Measurements from ENCODE around the gene CDH26.

The CDH26 gene

DNA sequence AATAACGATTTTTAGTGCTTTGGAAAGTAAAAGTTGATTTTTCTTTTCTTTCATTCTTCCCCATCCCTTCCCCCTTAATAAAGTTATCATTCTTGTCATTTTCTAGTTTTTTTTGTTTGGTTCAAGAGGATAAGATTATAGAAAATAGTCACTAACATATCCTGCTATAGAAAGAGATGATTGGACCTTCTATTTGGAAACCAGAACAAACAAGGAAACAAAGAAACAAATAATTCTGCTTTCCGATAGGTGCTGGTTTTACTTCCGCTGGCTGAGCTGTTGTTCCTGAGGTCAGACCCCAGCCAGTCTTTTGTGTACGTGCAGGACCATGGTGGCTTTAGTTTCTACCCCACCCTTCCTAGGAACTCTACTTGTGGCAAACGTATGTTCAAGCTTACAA is at the start of gene CDH26:
TSS of gene CDH26 (plus strand) at position 301 of the 400 bp plus-strand sequence. CDS start 304 bp downstream, outside the sequence.
- DNase-seq, result no peak

DNA sequence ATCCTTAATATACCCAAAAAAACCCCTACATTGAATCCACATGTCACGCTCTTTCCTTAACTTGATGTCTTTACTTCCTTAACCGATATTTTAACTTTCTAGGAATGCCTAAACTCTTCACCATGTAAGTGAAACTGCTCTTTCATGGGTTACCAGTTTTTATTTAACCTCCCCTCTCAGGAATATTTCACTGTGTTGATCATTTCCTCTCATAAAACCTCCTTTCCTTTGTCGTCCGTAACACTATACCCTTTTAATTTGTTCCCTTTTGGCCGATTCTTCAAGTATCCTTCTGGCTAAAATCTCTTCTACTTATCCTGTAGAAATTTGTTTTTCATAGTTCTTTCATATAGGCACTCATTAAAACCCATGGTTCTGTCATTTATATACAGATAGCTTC is 49.4 kb upstream of the CDH26 start:
- DNase-seq, result no peak

DNA sequence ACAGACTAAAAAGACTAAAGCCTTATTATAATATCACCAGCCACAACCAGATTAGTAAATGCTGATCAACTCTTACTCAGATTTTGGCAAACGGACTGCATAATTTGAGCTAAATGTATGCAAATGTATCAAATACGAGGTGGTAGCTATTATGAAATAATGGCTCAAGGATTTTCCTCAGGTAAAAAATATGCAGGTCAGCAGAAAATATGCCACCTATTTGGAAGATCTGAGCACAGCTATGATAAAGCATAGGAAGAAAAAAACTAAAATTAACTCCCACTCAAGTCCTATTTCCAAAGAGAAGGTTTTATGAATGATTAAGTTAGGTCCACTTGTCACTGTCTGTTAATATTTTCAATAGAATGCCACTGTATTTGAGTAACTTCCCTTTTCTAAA is 47.2 kb upstream of the CDH26 start:
- no peak for DNase-seq

DNA sequence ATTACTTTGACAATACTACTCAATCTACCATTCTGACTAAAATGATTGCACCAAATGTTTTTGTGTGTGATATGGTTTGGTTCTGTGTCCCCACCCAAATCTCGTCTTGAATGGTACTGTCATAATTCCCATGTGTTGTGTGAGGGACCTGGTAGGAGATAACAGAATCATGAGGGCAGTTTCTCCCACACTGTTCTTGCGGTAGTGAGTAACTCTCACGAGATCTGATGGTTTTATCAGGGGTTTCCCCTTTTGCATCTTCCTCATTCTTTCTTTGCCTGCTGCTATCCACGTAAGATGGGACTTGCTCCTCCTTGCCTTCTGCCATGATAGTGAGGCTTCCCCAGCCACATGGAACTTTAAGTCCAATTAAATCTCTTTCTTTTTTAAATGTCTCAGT is 45.6 kb upstream of the CDH26 start:
- DNase-seq, result no peak

DNA sequence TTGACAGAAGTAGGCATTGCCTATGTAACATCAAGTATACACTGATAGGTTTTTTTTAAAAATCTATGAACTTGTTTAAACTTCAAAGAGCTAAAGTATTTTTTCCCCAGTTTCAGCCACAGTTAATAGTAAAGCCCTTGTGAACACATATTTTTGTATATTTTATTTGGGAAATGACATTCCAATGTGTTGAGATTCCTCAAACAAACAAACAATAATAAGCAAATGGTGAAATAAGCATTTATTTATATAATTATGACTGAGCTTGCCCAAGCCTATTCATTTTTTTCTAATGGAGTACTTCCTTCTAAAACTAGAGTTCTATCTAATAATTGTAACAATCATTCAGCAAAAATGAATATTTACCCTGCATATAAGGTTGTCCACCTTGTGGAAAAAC is 37.3 kb upstream of the CDH26 start:
- DNase-seq, result no peak

DNA sequence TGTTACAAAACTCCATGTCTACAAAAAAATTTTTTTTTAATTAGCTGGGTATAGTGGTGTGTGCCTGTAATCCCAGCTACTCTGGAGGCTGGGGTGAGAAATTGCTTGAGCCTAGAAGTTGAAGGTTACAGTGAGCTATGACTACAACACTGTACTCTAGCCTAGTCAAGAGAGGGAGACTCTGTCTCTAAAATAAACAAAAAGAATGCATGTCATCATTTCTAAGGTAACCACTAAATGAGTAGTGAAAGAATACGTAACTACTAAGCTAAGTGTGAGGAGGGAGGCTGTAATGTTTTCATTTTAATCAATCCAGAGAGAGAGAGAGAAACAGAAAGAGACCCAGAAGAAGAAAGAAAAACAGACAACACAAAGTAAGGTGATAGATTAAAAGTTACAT is 34.7 kb upstream of the CDH26 start:
- DNase-seq, result no peak

DNA sequence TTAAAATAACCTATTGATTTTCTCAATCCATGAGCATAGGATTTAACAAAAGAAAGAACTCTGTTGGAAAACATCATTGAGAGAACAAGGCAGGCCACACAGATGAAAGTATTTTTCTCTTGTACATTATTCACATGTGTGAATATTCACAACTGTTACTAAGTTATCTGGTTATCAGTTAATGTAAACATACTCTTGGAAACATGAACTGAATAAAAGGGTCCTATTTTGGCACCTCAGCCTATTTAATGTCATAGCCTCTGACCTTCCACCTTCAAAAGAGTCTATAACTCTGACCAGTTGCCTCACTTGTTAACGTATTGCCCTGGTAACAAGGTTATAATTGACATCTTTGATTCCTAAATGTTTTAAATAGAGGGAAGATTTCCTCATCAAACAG is 32.9 kb upstream of the CDH26 start:
- no peak for DNase-seq

DNA sequence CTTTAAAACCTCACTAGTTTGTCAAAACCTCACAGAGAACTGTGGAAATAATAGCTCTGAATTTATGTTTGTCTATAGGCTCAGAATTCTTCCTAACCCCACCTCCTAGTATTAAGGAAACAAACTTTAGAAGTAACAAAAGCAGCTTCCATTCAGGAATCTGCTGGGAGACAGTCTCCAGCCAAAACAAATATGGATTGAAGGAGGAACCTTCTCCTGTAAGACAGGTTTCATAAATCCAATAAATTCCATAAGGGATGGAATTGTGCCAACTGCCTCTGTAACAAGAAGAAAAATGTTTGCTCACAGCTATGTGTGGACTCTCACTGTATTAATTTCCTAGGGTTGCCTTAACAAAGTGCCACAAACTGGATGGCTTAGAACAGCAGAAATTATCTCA is 32.3 kb upstream of the CDH26 start:
- no peak for DNase-seq

DNA sequence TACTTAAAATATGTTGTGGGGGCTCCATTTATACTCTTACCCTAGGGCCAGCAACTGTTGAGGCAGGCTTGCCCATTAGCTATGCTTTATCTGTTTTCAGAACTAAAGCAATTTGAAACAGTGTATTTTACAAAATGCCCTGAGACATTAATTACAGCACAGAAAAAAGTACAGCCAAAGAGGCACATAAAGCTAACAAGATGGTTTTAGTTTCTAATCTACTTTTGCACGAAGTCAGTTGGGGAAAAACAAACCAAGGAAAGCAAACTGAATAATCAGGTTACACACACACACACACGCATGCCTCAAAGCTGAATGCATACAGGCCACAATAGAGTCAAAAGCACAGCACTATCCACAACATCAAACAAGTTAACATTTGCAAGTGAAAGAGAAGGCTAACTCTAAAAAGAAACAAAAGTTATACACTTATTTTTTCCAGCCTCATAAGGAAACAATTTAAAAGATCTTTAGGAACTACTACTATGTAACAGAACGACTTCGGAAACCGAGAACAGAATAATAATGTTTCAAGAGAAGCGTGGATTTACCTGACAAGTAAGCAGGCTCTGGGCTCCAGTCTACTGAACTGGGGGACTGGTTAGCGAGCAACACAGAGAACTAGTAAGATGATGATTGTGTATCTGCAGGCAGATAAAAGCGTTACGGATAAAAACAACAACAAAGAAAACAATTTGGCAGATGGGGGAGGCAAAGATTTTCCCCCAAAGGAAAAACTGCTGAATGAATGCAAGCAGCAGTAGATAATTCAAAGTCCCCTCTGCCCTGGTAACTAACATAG is 26.5 kb upstream of the CDH26 start:
- DNase-seq, result no peak

DNA sequence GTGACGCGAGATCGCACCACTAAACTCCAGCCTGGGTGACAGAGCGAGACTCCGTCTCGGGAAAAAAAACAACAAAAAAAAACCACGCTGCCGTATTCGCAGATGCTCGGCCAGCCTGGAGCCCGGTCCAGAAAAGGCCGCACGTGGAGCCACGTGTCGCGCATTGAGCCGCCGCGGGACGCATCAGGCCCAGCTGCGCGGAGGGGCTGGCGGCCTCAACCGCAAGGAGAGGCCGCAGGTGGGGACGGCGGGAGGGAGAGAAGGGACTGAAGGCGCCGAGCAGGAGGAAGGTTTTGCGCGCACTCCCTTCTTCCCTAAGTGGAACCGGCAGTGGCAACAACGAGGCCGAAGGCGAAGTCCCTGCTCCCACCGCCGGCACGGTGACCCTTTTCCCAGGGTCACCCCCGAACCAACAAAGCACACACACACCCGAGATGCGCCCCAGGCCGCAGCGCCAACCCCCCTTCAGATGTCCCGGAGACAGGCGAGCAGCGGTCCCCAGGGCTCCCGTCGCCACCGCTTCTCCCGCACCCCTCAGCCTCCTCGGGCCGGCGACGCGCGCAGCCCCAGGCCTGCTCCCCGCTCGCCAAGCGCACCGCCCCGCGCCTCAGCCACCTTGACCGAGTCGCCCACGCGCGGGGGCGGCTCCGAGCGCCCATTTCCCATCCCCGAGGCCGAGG is 25.5 kb upstream of the CDH26 start:
- DNase-seq, result no peak

DNA sequence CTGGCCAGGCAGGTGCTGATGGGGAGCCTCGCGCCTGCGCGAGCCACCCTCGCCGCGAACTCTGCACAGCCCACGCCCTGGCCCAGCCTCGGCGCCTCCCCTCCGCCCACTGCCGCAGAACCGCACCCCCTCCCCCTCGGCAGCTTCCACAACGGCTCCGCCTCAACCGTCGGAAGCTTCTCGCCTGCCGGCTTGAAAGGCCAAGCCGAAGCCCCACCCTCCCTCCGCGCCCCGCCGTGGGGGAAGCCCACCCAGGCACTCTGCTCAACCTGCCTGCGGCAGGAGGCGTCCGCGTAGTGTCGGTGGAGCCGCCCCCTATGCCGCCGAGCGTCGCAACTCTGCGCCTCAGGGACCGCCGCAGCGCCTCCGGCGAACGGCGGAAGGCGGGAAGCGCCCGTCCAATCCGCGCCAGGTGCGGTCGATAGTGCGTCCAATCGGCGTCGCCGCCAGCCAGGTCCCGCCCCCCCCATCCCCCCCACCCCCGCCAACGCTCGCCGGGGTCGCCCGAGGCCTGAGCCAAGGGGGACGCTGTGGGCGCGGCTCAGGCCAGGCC is 24.9 kb upstream of the CDH26 start, which contains the start of gene SYCP2:
TSS of gene SYCP2 (minus strand) at position 342 of the 553 bp plus-strand sequence. CDS start 11,224 bp downstream, outside the sequence.
- no peak for DNase-seq

DNA sequence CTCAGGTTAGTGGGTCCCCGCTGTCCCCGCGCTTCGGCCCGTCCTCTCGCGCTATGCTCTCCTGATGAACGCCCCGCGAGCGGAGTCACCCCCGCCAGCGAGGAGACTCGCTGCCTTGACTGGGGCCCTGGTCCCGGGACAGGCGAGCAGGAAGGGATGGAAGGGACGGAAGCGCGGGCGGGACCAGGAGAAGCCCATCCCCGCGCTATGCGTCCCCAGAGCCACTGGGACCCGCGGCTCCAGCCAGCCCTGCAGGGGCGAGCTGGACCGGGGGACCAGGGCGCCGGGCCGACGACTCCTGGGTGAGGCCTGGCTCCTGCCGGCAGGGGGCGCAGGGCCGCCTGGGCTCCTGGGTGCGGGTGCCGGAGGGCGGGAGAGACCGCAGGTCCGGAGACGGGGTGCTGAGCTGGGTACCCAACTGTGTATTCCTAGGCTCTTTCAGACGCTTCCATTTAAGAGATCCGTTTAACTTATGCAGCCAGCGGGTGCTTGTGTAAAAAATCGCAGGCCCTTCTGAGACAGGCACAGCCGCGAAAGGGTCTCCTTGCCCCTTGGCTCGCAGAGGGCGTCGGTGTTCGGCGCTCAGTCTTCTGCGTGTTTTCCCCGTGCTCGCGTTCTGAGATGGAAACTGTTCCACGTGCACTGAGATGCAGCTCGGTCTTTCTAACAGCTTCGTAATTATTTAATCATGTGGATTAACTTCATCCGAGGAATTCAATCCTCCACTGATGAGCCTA is 24.2 kb upstream of the CDH26 start:
- DNase-seq, result no peak

DNA sequence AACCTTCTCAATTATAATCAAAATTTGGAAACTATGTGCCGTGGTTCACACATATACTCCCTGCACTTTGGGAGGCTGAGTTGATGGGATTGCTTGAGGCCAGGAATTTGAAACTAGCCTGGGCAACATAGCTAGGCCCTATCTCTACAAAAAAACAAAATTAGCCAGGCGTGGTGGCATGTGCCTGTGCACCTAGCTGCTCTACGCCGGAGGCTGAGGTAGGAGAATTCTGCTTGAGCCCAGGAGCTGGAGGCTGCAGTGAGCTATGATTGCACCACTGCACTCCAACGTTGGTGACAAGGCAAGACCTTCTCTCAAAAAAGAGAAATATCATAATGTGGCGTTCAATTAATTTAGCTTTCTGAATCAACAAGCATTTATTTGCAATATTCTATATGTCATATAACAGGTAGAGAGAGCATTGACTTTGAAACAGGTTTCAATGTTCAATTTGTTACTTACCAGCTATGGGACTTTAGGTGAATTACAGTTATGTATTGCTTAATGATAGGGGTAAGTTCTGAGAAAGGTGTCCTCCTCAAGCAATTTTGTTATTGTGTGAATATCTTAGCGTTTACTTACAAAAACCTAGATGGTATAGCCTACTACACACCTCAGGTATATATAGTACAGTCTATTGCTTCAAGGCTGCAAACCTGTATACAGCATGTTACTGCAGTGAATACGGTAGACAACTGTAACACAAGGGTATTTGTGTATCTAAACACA is 22.6 kb upstream of the CDH26 start:
- no peak for DNase-seq

DNA sequence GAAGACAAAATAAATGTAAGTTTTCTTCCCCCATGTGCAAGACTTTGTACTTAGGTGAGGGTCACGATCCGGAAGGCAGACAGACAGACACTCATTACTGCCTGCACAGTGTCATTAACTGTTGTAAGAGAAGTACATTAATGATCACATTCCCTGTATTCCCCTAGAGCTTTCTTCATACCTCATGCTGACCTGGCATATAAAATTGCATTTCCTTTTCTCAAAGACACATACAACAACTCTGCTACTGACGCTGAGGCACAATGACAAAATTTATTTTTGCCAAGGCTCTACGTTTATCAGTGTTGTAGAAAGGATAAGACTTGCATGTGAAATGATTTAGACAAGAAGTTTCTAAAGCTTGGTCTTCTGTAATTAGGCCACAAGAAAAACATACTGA is 21.8 kb upstream of the CDH26 start:
- no peak for DNase-seq

DNA sequence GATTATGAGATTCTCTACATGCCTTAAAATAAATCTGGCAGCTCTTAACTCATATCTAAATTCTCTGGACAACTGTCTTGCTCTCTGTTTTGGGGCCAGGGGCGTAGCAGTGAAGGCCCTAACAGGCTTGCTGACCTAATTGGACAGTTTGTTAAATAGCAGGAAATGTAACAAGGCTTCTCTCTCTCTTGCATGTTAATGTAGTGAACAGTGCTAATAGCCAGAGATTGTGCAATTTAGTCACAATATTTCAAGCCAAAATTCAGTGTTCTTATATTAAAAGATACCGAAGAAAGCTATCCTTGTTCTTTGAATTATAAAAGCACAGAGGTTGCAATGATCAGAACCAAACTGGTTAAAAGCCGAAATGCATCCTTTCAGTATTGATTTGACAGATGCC is 21.1 kb upstream of the CDH26 start:
- DNase-seq, result no peak

DNA sequence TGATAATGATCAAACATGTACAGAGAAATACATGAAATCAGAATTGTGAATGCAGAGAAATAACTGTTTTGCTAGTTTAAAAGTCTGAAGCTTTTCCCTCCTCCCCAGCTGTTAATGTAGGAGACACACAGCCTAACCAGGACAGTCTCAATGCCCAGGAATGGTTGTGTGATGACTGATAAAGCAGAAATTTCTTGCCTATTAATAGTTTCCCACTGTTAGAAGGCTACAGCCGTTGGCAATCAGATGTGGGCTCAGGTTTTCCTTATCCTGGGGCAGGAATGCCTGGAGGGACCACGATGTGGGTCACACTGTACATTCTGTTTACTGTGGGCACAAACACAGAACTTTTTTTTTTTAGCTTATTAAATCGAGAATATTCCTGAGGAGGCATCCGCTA is 20.0 kb upstream of the CDH26 start:
- DNase-seq, result no peak

DNA sequence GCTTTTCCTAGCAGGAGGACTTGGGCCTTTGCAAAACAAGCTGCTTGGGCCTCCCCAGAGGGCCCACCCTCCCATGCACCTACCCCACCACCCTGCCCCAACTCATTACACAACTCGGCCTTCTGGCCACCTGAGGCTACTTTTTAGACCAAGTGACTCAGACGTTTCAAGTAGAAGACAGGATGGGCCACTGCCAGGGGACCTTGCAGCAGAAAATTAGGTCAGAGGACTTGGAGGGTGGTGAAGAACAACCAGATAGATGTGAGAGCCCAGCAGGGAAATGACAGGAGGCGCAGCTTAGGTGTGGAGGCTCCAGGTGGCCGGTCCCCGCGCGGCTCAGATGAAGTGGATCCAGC is 19.5 kb upstream of the CDH26 start:
- no peak for DNase-seq

DNA sequence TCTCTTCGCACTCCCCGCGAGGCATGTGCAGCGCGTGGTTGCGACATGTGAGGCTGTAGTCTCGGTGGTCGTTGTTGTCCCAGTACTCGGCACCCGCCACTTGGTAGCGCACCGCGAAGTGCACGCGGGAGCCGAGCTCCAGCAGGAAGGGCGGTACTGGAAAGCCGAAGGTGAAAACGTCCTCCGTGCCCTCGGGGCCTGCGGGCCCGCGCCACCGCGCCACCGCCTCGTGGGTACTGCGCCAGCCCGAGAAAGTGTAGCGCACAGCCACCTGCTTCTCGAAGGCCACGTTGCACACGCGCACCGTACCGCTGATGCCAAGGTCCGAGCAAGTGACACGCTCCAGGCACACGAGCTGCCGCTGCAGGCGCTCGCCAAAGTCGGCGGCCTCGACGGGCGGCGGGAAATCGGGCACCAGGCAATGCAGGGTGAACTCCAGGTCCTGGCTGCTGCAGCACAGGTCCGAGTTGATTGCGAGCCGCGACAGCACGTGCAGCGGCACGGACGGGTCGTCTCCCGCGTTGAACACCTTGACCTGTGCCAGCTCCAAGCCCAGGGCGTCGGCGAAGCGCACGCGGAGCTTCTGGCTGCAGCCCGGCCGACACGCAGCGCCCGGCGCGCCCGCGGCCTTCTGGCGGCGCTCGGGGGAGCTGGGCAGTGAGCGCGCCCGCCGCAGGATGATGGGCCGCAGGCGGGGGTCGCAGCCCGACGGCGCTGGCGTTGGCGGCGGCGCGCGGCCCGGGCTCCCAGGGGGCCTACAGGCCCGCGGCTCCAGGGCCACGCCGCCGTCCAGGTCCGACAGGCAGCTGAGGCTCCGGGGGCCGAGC is 19.0 kb upstream of the CDH26 start:
- no peak for DNase-seq

DNA sequence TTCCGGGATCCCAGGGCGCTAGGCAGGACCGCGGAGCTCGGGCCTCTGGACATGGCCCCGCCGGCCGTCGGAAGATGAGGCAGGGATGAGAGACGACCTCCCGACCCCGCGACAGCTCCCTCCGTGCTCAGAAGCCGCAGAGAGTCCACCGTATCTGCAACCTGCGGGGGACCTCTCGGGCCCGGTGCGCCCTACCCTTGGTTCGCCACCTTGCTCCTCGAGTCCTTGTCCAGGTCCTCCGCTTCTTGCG is 18.4 kb upstream of the CDH26 start:
- DNase-seq, result no peak

DNA sequence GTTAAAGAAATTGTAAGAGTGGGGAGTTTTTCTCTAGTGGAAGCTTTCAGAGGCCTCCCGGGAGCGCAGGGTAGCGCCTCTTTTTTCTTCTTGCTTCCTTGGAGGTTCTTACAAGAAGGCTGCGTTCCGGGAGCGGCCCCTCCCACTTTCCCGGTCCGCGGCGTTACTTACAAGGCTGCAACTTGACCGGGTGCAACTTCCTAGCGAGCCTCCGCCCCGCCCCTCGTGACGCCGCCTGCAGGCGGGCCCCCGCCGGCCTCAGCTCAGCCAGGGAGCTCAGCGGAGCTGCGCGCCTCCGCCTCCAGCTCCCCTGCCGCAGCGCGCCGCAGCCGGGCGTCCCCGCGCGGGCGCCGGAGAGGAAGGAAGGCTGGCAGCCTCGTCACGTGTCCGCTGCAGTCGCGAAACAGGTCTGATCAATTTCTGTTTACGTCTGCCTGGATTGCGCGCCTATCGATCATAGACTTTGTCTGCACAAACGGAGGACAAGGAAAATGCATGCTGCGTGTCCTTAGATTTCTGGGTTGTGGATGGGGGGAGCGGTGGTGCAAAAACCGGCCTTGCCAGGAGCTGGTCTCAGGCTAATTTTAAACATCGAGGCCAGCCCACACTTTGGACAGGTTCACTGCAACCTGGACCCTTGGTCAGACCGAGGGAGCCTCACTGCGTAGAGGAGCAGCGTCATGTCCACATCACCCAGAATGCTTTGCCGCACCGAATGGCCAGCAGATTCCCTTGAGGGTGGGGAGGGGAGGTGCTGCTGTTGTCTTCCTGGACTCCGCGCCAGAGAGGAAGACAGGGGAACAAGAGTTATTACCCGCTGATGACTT is 17.9 kb upstream of the CDH26 start, which contains the start of the genes FAM217B and PPP1R3D:
TSS of gene FAM217B (plus strand) at position 261 of the 827 bp plus-strand sequence. CDS start 3,555 bp downstream, outside the sequence.
TSS of gene PPP1R3D (minus strand) at position 177 of the 827 bp plus-strand sequence. CDS start 374 bp downstream, outside the sequence.
- peak; percentile 48 for DNase-seq

DNA sequence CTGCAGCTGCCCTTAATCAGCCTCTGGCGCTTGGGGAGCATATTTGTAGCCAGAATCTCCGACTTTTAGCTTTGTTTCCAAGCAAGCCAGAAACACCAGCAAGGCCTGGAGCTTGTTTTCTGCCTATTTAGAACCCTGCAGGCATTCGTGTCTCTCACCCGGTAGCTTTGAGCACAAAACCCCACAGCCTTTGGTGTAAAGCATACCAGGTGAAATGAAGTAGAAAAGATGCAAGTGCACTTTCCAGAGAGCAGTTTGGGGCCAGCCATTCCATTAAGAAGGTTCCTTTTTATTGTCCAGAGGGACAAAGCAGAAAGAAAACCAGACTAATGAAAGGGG is 17.3 kb upstream of the CDH26 start:
- DNase-seq, result no peak
